ENCODE measurements around the gene KXD1.

The KXD1 gene

DNA sequence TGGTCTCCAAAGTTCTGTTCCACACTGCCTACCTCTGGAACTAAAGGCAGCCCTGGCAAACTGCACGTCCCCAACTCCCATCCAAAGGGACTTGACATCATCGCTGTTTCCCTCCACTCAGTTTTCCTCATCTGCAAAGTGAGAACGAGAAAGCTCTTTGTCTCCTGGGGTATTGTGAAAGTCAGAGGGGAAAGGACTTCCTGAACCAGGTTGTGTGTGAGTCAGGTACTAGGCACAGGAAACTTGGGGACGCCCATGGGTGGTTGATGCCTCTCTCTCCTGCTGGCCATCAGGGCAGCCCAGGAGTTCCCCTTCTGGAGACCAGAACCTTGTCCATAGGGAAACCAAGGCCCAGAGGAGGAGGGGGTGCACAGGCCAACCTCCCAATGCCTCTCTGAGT lies 44.2 kb downstream of the KXD1 start:
- DNase-seq (ENCODE audit: low spot score) = no peak

DNA sequence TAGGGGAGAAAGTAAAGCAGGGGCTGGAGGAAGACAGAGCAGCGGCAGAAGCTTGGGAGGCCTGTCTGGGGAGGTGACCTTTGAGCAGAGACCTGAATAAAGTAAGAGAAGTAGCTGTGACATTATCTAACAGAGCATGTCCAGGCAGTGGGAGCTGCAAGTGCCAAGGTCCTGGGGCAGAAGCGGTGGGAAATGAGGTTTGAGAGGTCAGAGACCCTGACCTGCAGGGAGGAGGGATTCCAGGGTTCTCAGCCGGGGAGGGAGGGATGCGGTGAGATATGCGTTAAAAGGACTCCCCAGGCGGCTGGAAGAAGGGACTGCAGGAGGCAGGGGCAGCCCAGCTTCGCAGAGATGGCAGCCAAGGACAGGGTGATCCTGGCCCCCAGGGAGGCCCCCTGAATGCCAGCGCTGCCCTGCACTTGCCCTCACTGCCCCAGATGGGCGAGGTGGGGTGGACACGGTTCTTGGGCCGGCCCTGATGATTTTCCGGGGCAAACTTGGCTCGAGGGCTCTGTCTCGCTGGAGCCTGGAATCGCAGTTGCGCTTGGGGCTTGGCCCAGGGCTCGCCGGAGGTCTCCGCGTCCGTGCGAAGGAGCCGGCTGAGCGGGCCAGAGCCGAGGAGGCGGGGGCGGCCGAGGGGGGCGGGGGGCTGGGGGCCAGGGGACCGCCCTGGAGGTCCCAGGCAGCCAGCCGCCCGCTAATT lies 45.7 kb downstream of the KXD1 start:
- DNase-seq (ENCODE audit: low spot score) = peak; percentile 32

DNA sequence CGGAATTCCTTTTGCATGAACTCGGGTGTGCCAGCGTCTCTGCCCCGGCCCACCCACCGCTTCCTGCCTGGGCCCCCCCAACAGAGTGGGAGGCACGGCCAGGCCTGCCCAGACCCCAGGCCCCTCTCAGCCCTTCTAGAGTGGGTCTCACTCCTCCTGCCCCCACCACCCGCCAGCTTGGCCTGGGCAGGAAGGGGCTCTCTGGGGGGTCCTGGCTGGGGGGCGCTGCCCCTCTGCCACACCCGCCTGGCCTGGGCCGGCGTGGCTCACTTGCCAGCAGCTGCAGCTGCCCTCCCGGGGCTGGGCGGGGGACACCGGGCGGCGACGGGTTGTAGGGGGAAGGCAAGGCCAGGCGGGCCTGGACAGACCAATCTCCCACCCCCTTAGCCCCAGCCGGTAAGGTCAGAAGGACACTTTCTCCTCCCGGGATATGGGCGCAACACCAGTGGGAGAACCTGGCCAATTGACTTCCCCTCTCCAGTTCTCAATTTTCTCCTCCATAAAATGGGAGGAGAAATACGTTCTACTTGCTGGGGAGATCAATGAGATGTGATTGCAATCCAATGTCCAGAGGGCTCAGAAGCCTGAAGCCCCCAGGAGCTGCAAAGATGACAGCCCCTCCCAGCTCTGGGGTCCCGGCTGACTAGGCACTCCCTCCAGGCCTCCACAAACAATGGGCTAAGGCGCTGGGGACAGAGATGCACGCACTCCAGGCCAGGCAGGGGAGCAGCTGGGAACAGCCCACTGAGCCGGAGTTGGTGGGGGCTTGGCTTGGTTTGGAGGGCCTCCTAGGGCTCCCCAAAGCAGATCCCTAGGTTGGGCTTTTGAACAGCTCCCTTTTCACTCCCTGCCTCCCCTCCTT lies 46.5 kb downstream of the KXD1 start:
- DNase-seq (ENCODE audit: low spot score) = no peak

DNA sequence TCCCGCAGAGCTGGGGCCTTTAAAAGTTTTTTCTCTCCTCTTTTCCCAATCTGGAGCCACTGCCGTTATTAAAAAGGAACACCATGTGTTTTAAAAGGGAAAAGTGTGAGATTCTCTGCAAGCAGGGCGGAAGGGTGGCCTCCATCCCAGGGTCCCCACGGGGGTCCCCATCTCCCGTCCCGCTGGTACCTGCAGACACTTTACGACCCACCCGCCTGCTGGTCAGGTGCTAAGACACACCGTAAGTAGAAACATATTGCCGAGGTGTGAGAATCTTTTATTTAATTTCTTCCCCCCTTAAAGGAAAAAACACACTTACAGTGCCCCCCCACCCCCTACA lies 47.1 kb downstream of the KXD1 start:
- DNase-seq (ENCODE audit: low spot score) = no peak

DNA sequence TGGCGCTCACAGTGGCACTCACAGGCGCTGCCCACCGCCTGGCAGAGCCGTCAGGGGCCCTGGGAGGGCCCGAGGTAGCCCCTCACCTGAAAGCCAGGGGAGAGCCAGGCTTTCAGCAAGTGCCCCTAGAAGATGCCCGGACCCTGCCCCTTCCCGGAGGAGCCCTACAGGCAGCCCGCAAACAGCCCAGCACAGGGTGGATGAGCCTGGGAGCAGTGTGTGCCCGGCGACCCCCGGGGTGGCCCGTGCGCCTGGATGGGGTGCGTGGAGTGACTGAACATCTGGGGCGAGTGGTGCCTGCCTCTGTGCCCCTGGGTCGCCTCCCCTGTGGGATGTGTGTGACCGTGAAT lies 47.5 kb downstream of the KXD1 start:
- no peak for DNase-seq (ENCODE audit: low spot score)

DNA sequence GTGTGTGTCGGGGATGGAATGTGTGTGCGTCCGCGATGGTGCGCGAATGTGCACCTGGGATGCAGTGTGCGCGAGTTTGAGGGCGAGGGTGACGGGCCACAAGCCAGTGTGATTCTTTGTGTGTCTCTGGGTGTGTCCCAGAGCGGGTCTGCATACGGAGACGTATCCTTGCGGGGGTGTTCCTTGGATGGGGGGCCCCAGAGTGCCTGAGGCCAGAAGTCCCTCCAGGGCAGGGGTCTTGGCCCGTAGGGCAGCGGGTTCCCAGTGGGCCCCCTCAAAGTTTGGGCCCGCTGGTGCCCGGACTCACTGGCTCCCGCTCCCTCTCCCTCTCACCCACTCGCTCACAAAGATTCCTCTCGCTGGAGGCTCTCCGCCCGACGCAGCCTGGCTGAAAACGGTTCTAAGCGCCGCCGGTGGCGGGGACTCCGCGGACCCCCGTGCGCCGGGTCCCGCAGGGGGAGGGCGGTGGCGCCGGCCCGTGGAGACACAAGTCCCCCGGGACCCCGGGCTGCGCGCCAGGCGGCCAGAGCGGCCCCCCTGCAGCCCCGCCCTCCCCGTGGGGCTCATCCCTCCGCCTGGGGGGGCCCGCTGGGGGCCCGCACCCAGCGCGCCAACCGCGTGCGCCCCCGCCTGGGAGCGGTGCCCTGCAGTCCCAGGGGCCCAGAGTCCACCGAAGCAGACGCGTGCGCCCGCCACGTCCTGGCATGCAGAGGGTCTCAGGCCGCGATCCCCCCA lies 48.0 kb downstream of the KXD1 start:
- DNase-seq (ENCODE audit: low spot score) = no peak

DNA sequence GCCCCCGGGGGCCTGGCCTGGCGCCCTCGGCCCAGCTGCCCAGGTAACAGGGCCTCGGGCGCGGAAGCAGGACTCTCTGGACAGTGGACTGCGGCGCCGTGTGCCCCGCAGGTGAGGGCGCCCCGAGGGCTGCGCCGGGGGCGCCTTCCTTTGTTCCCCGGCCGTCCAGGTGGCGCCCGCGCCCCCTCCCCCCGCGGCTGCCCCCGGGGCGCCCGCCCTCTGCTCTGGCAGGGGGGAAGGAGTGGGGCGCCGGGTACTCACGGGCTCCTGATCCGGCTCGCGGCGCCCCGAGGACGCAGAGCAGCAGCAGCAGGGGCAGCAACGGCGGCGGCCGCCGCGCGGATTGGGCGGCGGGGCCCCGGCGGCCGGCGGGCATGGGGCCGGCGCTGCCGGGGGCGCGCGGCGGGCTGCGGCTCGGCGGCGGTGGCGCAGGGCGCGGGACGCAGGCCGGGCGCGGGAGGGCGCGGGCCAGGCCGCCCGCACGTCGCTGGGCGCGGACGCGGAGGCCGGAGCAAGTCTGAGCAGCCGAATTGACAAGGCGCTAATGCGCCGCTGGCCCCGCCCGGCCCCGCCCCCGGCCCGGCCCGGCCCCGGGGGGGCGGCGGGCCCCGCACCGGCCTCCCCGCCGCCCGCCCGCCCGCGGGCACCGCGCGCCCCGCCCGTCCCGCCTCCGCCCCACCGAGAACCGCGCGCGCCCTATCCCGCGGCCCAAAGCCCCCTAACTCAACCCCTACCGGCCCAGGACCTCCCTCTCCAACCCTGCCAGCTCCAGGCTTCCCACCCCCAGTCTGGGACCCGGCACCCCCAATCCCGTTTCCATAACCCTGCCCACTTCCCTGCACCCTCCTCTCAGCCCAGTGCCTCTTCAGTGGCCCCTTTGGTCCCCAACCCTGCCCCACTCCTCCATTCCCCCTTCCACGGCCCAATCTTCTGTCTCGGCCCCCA lies 48.9 kb downstream of the KXD1 start, which contains the start of gene CRLF1:
Gene CRLF1, minus strand, starts transcription at position 519 of the 945 bp plus-strand sequence. Its CDS starts 143 bp downstream, at position 376.
- DNase-seq (ENCODE audit: low spot score) = no peak

DNA sequence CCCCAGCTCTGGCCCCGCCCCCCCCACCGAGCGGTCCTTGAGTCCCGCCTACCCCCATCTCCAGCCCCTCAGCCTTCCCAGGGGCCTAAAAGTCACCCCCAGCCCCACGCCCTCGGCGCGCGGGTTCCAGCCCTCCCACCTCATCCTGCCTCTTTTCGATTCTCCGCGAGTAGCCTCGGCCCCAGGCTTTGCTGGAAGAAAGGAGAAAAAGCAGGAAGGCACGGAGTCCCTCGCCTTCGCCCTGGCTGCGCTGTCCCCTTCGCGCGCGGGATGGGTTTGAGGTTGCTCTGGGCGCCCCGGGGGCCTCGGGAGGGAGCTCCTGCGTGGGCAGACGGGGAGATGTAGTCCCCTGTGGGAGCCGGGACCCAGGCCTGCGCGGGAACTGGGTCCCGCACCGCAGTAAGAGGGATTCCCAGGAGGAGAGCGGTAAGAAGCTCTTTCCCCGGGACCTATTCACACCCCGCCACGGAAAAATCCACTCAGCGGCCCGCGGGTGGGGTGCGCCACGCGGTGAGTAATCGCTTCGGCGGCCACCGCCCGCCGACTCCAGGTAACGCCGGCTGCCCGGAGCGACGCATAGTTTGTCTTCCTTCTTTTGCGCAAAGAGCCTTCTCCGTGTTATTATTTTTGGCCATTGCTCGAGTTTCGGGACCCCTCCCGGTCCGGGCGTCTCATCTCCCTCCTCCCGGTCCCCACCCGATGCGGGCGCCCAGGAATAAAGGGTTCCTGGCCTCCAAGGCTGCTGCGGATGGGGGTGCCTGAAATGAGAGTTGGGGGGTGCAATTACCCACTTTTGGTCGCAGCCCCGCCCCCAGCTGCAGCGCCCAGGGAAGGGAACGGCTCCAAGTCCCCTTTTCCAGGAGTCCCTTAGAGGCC lies 49.8 kb downstream of the KXD1 start:
- no peak for DNase-seq (ENCODE audit: low spot score)

DNA sequence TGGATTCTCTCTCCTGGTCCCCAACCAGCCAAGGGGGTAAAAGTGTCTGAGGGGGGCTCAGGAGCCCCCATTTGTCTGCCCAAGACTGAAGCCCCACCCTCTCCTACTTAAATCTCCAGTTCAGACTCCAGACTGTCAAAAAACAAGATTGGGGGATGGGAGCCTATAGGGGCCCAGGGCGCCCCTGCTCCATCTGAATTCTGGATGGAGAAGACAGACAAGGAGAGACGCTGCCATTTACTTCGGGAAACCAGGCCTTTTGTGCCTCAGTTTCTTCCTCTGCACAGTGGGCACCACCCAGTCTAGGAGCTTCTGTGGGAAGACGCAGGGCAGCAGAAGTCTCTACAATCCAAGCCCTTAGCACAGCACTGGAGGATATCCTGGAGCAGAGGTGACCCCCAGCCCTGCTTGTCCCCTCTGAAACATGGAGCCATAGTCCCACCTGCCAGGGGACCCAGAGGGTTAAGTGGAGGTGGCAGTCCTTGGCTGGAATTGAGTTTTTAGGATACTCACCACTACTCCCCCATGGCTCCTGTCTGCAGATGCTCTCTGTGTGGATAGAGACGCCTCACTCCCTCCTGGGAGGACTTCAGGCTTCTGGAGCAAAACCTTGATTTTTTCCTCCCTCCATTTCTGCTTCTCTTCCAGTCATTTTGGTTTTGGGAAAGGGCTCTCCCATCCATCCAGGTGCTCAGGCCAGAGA lies 50.6 kb downstream of the KXD1 start:
- DNase-seq (ENCODE audit: low spot score) = no peak

DNA sequence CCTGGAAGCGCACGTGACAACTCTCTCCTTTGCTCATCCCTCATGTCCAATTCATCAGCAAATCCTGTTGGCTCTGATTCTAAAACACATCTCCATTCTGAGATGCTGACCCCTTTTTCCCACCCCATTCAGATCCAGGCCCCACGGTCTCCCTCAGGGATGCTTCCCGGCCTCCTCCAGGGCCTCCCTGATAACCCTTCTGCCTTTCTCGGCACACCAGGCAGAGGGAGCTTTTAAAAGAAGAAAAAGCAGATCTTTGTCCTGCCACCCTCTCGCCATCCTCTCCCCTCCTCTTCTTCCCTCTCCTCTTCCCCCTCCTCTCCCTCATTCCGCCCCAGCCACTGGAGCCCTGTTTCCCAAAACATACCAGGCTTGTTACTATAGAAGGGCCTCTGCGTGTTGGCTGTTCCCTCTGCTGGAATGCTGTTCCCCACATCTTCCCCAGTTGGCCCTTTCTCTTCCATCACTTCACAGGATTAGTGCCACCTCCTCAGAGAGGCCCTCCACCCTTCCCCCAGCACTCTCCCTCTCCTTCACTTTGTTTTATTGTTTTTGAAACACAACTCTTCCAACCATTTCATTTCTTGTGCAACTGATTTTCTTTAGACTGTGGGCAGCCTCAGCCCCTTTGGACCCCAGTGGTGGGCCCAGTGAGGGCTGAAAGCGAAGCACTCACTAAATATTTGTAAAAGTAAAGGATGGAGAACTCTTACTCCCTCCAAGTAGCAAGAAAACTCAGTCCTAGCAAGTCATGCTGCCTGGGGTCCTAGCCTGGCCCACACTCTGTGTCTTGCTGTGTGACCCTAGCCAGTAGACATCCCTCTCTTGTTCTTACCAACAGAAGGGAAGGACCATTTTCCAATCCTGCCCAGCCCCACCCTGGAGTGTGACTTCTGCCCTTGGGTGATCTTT lies 51.4 kb downstream of the KXD1 start:
- DNase-seq (ENCODE audit: low spot score) = no peak

DNA sequence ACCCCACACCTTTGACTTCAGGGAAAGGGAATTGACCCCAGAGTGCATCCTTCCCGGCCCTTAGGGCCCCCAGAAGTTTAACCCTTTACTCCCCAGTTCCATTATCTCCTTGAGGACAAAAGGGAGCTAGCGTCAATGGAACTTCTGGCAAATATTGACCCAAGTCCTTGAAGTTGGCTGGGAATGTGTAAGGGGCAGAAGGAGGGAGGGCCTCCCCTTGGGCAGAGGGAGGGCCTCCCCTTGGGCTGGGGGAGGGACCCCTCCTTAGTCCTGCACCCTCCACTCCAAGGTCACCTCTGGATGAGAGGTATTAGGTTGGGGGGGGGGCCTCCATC lies 52.0 kb downstream of the KXD1 start:
- no peak for DNase-seq (ENCODE audit: low spot score)

DNA sequence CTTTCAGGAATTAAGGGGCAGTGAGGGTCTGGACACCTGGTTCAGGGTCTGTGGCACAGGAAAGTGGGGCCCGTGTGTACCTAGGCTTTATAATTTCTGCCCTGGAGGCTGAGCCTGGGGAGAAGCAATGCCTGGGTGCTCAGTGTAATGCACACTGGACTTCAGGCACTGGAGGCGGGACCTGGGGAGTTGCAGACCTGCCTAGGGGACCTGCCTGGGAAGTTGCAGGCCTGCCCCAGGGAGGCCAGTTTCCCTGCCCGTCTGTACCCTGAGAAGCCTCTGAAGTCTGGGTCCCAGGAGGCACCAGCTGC lies 52.5 kb downstream of the KXD1 start:
- no peak for DNase-seq (ENCODE audit: low spot score)

DNA sequence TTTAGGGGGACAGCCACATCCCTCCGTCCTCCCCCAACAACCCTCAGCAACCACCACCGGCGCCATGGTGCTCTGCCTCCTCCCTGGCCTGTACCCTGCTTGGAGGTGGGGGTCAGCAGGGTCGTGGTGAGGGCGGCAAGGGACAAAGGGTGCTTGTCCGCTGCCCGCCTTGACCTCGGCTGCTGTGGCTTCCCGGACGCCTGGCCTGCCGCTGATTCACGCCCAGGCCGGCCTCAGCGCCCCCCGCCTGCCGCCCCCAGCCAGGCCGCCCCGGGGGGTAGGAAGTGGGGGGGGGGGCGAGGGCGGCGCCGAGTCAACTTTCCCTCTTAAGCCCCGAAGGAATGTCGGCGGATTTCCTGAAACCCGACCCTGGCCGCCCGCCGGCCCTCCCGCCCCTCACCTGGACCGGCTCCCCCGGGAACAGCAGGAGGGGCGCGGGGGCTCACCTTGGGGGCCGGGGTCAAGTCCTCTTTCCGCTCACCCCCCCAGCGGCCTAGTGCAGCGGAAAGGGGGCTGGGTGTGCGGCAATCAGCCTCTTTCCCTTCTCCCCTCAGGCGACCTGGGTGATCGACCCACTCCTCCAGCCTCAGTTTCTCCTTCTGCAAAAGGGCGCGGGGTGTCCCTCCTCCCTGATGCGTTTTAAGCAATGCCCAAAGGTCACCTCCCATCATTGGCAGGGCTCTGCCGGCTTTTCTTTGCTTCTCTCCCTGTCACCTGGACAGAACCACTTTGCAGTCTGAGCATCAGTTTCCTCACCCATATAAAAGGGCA lies 53.1 kb downstream of the KXD1 start:
- DNase-seq (ENCODE audit: low spot score) = no peak

DNA sequence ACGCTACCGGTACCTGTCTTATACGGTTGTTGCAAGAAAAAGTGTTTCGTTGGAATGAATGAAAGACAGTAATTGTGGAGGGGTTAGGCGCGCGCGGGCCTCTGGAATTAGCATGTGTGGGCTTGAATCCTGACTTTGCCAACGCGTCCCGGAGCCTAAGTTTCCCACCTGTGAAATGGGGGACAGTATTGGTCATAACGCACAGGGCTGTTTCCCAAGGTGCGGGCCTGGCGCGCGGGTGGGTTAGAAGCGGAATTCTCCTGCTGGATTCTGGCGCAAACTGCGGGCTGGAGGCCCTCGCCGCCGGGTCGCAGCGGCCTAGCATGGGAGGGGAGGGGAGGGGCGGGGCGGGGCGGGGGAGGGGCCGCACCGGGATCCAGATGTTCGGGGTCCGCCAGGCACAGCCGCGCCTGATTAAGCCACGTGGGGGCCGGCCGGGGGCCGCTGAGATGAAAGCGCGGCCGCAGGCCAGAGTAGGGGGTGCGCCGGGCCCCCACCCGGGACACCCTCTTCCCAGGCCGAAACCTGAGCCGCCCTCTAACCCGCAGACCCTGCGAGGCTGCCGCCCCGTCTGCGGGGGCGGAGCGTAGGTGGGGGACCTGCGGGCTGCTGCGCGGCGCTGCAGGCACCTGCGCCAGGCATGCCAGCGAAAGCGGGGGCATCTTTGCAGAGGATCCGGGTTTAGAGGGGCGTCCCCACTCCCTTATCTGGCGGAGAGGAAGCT lies 53.8 kb downstream of the KXD1 start:
- no peak for DNase-seq (ENCODE audit: low spot score)

DNA sequence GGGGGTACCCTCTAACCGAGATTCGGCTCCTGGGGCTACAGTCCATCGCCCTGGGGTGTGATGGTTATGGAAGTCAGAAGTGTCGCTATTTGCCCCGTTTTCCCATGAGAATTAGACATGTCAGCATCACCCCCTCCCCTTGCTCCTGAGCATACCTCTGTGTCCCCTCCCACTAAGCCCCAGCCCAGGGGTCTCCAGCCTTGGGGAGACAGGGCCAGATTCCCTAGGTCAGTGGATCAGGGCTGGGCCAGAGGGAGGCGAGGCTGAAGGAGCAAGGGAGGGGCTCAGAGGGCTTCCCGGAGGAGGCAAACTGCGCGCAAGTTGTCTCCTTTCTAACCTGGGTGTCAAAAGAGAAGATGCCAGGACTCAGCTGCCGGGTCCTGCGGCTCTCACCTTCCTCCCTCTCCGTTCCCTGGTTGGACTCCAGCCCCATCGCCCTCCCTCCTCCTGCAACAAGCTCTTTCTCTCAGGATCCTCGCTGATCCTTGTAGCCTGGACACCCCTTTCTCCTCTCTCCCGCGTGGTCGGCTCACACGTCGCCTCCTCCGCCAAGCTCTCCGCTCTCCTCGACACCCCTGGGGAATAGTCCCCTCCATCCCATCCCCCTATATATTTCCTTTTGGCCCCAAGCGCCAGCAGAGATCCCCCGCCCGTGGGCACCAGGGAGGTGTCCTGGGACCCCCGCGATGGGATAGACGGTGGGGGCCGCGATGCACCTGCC lies 54.5 kb downstream of the KXD1 start:
- no peak for DNase-seq (ENCODE audit: low spot score)

DNA sequence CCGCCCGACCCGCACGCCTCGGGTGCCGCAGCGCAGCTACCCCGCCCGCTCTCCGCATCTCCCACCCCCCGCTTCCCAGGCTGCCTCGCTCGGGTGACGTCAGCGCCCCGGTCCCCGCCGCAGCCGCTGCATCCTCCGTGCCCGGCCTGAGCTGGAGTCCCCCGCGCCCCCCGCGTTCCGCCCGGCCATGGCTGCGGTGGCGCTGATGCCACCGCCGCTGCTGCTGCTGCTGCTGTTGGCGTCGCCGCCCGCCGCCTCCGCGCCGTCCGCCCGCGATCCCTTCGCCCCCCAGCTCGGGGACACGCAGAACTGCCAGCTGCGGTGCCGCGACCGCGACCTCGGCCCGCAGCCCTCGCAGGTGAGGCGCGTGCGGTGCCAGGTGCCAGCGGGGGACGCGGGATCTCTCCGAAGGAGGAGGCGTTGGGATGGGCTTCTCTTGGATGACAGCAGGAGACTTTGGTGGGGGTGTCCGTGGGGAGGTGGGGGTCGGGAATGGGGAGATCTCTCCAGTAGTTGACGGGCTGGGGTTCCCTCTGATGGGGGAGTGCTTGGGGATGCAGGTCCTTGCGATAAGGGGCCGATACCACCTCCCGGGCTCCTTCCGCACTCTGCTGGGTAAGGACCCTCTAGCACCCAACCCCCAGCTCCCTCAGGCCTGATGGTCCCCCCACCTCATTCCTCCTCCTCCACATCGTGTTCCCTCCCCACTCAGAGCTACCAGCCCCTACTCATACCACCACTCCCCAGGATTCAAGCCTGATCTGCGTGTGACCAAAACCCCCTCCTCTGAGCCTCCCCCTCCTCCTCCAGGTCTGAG lies 55.3 kb downstream of the KXD1 start, which contains the start of gene TMEM59L:
Gene TMEM59L, plus strand, starts transcription at position 99 of the 817 bp plus-strand sequence. Its CDS starts 89 bp downstream, at position 188.
- DNase-seq (ENCODE audit: low spot score) = no peak
